Medulla oblongata (tissue), 1 donor: ENCODE results near the gene PARP8.
"Not testable (repeated sequence)": the region's sequence is repeated elsewhere in the genome, so short reads cannot be mapped to it uniquely, and the experiment has no call there.

Experiments used
- DNase-seq: peaks from one replicate; pipeline ENCODE4 v3.0.0-alpha.2; 2015; ENCODE audit errors: extremely low spot score

PARP8 gene

GRCh38 chr5:50666261-50667022 lies at the start of gene PARP8:
TSS of gene PARP8 (plus strand) at chr5:50666637. CDS start at chr5:50667096, 459 bp downstream.
- peak; percentile 42 for DNase-seq

- no peak for DNase-seq
Measured at GRCh38 chr5:50623666-50624065, 42.8 kb upstream of the PARP8 start.

GRCh38 chr5:50634866-50635265 lies 31.6 kb upstream of the PARP8 start:
- peak; percentile 46 for DNase-seq

- DNase-seq, result not testable (repeated sequence)
Measured at GRCh38 chr5:50637576-50637975, 28.9 kb upstream of the PARP8 start.

GRCh38 chr5:50646591-50646990 lies 19.8 kb upstream of the PARP8 start:
- no peak for DNase-seq

- DNase-seq, result no peak
Measured at GRCh38 chr5:50647726-50648125, 18.7 kb upstream of the PARP8 start.

- DNase-seq, result no peak
Measured at GRCh38 chr5:50653946-50654345, 12.5 kb upstream of the PARP8 start.

- no peak for DNase-seq
Measured at GRCh38 chr5:50655067-50655809, 11.2 kb upstream of the PARP8 start.

- no peak for DNase-seq
Measured at GRCh38 chr5:50655810-50656205, 10.6 kb upstream of the PARP8 start.

GRCh38 chr5:50657044-50657443 lies 9.4 kb upstream of the PARP8 start:
- no peak for DNase-seq

GRCh38 chr5:50658246-50658645 lies 8.2 kb upstream of the PARP8 start:
- no peak for DNase-seq

- peak; percentile 70 for DNase-seq
Measured at GRCh38 chr5:50663636-50664035, 2.8 kb upstream of the PARP8 start.

- DNase-seq, result no peak
Measured at GRCh38 chr5:50665091-50665490, 1.3 kb upstream of the PARP8 start.

GRCh38 chr5:50665761-50666202 lies 655 bp upstream of the PARP8 start:
- DNase-seq, result peak; percentile 61

GRCh38 chr5:50667023-50667652 lies 701 bp downstream of the PARP8 start:
- DNase-seq, result peak; percentile 42

- peak; percentile 41 for DNase-seq
Measured at GRCh38 chr5:50667653-50668595, 1.5 kb downstream of the PARP8 start.

GRCh38 chr5:50668636-50669035 lies 2.2 kb downstream of the PARP8 start:
- DNase-seq, result not testable (repeated sequence)

GRCh38 chr5:50672663-50673062 lies 6.2 kb downstream of the PARP8 start:
- DNase-seq, result no peak

- not testable (repeated sequence) for DNase-seq
Measured at GRCh38 chr5:50673444-50673843, 7.0 kb downstream of the PARP8 start.

- DNase-seq, result no peak
Measured at GRCh38 chr5:50675385-50675784, 8.9 kb downstream of the PARP8 start.

- not testable (repeated sequence) for DNase-seq
Measured at GRCh38 chr5:50679554-50679953, 13.1 kb downstream of the PARP8 start.
